Mucosa of gallbladder (tissue), 1 donor: ENCODE results near the gene HNRNPD. TPM values are rescaled to one million over a fixed set of nuclear protein-coding genes. Genes with fewer than 3 reads are reported as not detected.

Experiments
- total RNA-seq: library from RNA; stranded (reverse); gene quantifications from one replicate; pipeline ENCODE4 v1.2.1, GENCODE V29; 2021
- donor health status: DM: no; HTN: no; CAD: no.

The HNRNPD gene
- total RNA-seq, 1 donor from 2014 or later, result 123 TPM

Other genes with a start within 250 kb of the HNRNPD start
- gene HNRNPDL, start 56.5 kb upstream of the HNRNPD start, total RNA-seq, result 158 TPM
- gene ENOPH1, start 56.6 kb upstream of the HNRNPD start, total RNA-seq, result 30.1 TPM
- gene TMEM150C, start 188.0 kb upstream of the HNRNPD start, total RNA-seq, result 8.8 TPM